Measurements from ENCODE around the gene ELANE. TPM values are rescaled to one million over a fixed set of nuclear protein-coding genes. Genes with fewer than 3 reads are reported as not detected.
A peak's percentile ranks its signal among the peaks of the same experiment; 100 is the strongest.

ELANE gene
- total and polyA plus RNA-seq, 9 of the 15 experiments (the other 6 are each of a cell fraction or from before 2014, with no cell fraction given) = not detected

DNA sequence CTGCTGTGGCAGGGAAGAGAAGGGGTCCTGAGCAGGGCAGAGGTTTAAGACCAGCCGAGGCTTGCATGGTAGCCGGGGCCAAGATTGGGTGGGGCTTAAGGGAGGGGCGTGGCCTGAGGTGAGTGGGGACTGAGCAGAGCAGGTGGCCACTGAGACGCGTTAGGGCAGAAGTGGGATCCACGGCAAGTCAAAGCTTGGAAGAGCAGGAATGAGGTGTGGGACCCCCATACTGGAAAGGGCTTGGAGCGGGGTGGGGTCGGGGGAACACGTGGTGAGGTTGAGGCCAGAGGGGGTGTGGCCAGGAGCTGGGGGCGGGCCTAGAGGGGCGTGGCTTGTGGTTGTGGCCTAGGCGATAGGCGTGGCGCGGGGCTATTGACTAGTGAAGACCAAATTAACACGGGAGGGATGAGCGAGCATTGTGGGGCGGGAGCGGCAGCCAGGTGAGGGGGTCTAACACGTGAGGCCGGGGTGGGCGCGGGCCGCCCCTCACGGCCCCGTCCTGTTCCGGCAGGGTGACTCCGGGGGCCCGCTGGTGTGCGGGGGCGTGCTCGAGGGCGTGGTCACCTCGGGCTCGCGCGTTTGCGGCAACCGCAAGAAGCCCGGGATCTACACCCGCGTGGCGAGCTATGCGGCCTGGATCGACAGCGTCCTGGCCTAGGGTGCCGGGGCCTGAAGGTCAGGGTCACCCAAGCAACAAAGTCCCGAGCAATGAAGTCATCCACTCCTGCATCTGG lies 10.6 kb downstream of the ELANE start (continued):
- TF ChIP-seq FOXK2 (conservative IDR thresholded peaks at IDR 0.05 in 1 of 2, IDR thresholded peaks at IDR 0.05 in 1 of 2; ENCODE audit: low read depth in 2 of 2) = peak; percentile 49 to 73; a peak in 3 of 4 replicates
- TF ChIP-seq HDAC2 (IDR thresholded peaks at IDR 0.05) = peak; percentile 63; the same call in 1 of the 2 replicates
- no peak for TF ChIP-seq SNIP1 (IDR thresholded peaks at IDR 0.05; ENCODE audit: low read depth)
- TF ChIP-seq CHD1 (IDR thresholded peaks at IDR 0.05; ENCODE audit: low read length) = peak; percentile 41
- TF ChIP-seq, protein P1, sequence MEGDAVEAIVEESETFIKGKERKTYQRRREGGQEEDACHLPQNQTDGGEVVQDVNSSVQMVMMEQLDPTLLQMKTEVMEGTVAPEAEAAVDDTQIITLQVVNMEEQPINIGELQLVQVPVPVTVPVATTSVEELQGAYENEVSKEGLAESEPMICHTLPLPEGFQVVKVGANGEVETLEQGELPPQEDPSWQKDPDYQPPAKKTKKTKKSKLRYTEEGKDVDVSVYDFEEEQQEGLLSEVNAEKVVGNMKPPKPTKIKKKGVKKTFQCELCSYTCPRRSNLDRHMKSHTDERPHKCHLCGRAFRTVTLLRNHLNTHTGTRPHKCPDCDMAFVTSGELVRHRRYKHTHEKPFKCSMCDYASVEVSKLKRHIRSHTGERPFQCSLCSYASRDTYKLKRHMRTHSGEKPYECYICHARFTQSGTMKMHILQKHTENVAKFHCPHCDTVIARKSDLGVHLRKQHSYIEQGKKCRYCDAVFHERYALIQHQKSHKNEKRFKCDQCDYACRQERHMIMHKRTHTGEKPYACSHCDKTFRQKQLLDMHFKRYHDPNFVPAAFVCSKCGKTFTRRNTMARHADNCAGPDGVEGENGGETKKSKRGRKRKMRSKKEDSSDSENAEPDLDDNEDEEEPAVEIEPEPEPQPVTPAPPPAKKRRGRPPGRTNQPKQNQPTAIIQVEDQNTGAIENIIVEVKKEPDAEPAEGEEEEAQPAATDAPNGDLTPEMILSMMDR (IDR thresholded peaks at IDR 0.05 in 2 of 3, conservative IDR thresholded peaks at IDR 0.05 in 1 of 3; ENCODE audit: insufficient read depth in 2 of 3, low read depth in 1 of 3, low read length in 3 of 3) = no peak
- TF ChIP-seq ZNF589 (CRISPR knock-in tag; IDR thresholded peaks at IDR 0.05; ENCODE audit: low read depth) = no peak
- no peak for TF ChIP-seq ZNF274 (IDR thresholded peaks at IDR 0.05; ENCODE audit: borderline replicate concordance, low read depth, low read length)
- TF ChIP-seq, protein P2, sequence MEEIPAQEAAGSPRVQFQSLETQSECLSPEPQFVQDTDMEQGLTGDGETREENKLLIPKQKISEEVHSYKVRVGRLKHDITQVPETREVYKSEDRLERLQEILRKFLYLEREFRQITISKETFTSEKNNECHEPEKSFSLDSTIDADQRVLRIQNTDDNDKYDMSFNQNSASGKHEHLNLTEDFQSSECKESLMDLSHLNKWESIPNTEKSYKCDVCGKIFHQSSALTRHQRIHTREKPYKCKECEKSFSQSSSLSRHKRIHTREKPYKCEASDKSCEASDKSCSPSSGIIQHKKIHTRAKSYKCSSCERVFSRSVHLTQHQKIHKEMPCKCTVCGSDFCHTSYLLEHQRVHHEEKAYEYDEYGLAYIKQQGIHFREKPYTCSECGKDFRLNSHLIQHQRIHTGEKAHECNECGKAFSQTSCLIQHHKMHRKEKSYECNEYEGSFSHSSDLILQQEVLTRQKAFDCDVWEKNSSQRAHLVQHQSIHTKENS (CRISPR knock-in tag; IDR thresholded peaks at IDR 0.05) = no peak
- no peak for TF ChIP-seq DIDO1 (tag; IDR thresholded peaks at IDR 0.05; ENCODE audit: low read depth)
- peak; percentile 51; the same call in 1 of the 2 replicates for TF ChIP-seq MYC (IDR thresholded peaks at IDR 0.05; ENCODE audit: low read depth, low read length)
- no peak for TF ChIP-seq MYC (CRISPR knock-in tag; IDR thresholded peaks at IDR 0.05; ENCODE audit: borderline replicate concordance, low read depth)
- no peak for TF ChIP-seq ZNF316 (IDR thresholded peaks at IDR 0.05)
- TF ChIP-seq, protein P3, sequence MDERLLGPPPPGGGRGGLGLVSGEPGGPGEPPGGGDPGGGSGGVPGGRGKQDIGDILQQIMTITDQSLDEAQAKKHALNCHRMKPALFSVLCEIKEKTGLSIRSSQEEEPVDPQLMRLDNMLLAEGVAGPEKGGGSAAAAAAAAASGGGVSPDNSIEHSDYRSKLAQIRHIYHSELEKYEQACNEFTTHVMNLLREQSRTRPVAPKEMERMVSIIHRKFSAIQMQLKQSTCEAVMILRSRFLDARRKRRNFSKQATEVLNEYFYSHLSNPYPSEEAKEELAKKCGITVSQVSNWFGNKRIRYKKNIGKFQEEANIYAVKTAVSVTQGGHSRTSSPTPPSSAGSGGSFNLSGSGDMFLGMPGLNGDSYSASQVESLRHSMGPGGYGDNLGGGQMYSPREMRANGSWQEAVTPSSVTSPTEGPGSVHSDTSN (CRISPR knock-in tag; IDR thresholded peaks at IDR 0.05; ENCODE audit: low read depth) = no peak
- TF ChIP-seq, protein P3 (tag; conservative IDR thresholded peaks at IDR 0.05; ENCODE audit: low read depth) = no peak
- TF ChIP-seq ZBTB7A (IDR thresholded peaks at IDR 0.05; ENCODE audit: borderline replicate concordance, control insufficient read depth, low read depth, low read length) = peak; percentile 72; the same call in 1 of the 2 replicates
- TF ChIP-seq MBD2 (IDR thresholded peaks at IDR 0.05; ENCODE audit: borderline replicate concordance, low read depth) = peak; percentile 3; the same call in 1 of the 2 replicates
- TF ChIP-seq LARP7 (IDR thresholded peaks at IDR 0.05) = 0 out of 2 replicates have a peak, but pooled peaks have one; percentile 38
- TF ChIP-seq RCOR1 (IDR thresholded peaks at IDR 0.05; ENCODE audit: borderline replicate concordance in 1 of 2, low read depth in 2 of 2, low read length in 2 of 2) = no peak
- TF ChIP-seq SRF (CRISPR knock-in tag; IDR thresholded peaks at IDR 0.05) = no peak
- no peak for TF ChIP-seq ZNF75A (CRISPR knock-in tag; IDR thresholded peaks at IDR 0.05)
- no peak for TF ChIP-seq BRD9 (IDR thresholded peaks at IDR 0.05; ENCODE audit: low read depth, partially characterized antibody)
- peak; percentile 53 for TF ChIP-seq CXXC5 (CRISPR knock-in tag; IDR thresholded peaks at IDR 0.05)
- TF ChIP-seq JUND (IDR thresholded peaks at IDR 0.05; ENCODE audit: borderline replicate concordance, low read depth, low read length) = no peak
- no peak for TF ChIP-seq JUND (tag; IDR thresholded peaks at IDR 0.05; ENCODE audit: borderline replicate concordance, low read depth, low read length)
